NCI-H2196 (cell line): ENCODE data around the gene PTH.

Experiments used
- DNase-seq: peaks from one replicate; lab custom pipeline; 2025; ENCODE audit not compliant: unreplicated experiment; lab: John Stamatoyannopoulos, UW

Gene PTH

GRCh38 chr11:13449522-13449921, 46.3 kb downstream of the PTH start:
- DNase-seq = no peak

- no peak for DNase-seq
Observed at GRCh38 chr11:13448876-13449275, 46.9 kb downstream of the PTH start.

GRCh38 chr11:13446444-13446843, 49.4 kb downstream of the PTH start:
- no peak for DNase-seq

- no peak for DNase-seq
Observed at GRCh38 chr11:13445588-13445987, 50.2 kb downstream of the PTH start.
